T-helper 17 cell (primary cell): ENCODE measurements around the gene PTBP3. TPM values are rescaled to one million over a fixed set of nuclear protein-coding genes. Genes with fewer than 3 reads are reported as not detected.
"Not testable (repeated sequence)": the region's sequence is repeated elsewhere in the genome, so short reads cannot be mapped to it uniquely, and the experiment has no call there.

Experiments used
- ATAC-seq: fragments of 150-1000 bp; cut with Tn5 transposase; 2 replicates; pipeline ENCODE4 v1.10.0; 2021; ENCODE audit warnings: mild to moderate bottlenecking, moderate library complexity
- DNase-seq, 3 donors: peaks; one replicate each; pipeline versions ENCODE4 v3.0.0 to v3.0.0-alpha.2; 2020 to 2021
- H3K9me3 ChIP-seq: one replicate; pipeline ENCODE4 v1.7.0; 2013; ENCODE audit warnings: low read length, mild to moderate bottlenecking; ENCODE audit not compliant: control insufficient read depth, poor library complexity, severe bottlenecking
- H3K27ac Mint-ChIP-seq: one replicate; pipeline ENCODE4 v1.8.0; 2022; ENCODE audit warnings: mild to moderate bottlenecking, moderate library complexity, mixed read lengths
- H3K27me3 Mint-ChIP-seq: one replicate; pipeline ENCODE4 v1.8.0; 2022; ENCODE audit warnings: mixed read lengths
- H3K36me3 Mint-ChIP-seq: one replicate; pipeline ENCODE4 v1.8.0; 2022; ENCODE audit warnings: low read depth, mixed read lengths
- H3K4me1 Mint-ChIP-seq: one replicate; pipeline ENCODE4 v1.8.0; 2022; ENCODE audit warnings: mild to moderate bottlenecking, mixed read lengths
- H3K4me3 Mint-ChIP-seq: one replicate; pipeline ENCODE4 v1.8.0; 2022; ENCODE audit warnings: mild to moderate bottlenecking, moderate library complexity, mixed read lengths
- total RNA-seq, 4 donors: library from RNA in 2 of 4; stranded (reverse) in 2 of 4; gene quantifications; one replicate each; pipeline ENCODE4 v1.2.3 and lab custom pipeline; 2022 to 2026

PTBP3 gene
- total RNA-seq, 2 donors from 2014 or later: 132 to 140 TPM

DNA sequence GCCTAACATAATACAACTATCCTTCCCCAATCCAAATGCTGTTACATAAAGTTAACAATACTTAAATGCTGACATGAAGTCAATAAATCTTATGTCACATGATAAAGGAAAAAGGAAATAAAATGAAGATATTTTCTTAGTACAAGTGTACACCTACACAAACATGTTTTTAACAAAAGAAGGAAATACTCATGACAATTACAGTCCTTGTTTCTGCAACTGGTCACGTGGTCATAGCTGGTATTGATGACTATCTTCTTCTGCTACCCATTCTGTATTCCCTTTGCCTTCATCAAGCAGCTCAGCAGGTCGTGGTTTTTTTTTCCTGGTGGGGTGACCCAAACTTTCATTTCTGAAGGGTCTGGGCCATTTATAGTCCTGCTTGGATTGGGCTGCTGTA lies 40.2 kb upstream of the PTBP3 start:
- not testable (repeated sequence) for H3K27me3 Mint-ChIP-seq, DNase-seq, H3K36me3 Mint-ChIP-seq, H3K9me3 ChIP-seq, ATAC-seq, H3K4me3 Mint-ChIP-seq, H3K27ac Mint-ChIP-seq
- peaks cover 25% of the 10 kb centered on the region for H3K4me1 Mint-ChIP-seq

DNA sequence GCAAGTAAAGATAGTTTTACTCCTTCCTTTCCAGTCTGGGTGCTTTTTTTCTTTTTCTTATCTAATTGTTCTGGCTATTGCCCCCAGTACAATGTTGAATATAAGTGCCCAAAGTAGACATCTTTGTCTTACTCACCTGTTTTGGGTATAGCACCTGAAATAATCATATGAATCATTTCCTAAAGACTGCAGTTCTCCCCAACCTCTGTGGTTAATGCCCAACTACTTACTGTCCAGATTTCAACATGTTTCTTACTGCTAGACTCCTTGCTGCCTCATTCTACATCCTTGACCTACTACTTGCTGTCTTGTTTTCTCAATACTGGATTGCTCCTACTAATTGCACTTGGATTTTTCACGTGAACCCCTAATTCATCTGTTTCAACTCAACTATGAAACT lies 37.6 kb upstream of the PTBP3 start:
- H3K27me3 Mint-ChIP-seq: no peaks in the 10 kb centered on the region

GRCh38 chr9:112369817-112370216 lies 36.4 kb upstream of the PTBP3 start:
- Mint-ChIP-seq H3K36me3 (peaks cover 3% of the 10 kb centered on the region), H3K4me3 (no peak overlapping the region), H3K4me1 (peaks cover 3% of the 10 kb centered on the region), H3K27ac (no peak overlapping the region), H3K27me3 (no peaks in the 10 kb centered on the region)
- DNase-seq (no peak), ATAC-seq (no peak)
- H3K9me3 ChIP-seq: no peaks in the 10 kb centered on the region

More for the DNA sequence above, 37.6 kb upstream of the PTBP3 start:
- Mint-ChIP-seq H3K36me3 (no peaks in the 10 kb centered on the region), H3K27ac (no peak overlapping the region), H3K4me3 (no peak overlapping the region), H3K4me1 (peaks cover 6% of the 10 kb centered on the region)
- ATAC-seq (no peak), DNase-seq (no peak)
- no peaks in the 10 kb centered on the region for H3K9me3 ChIP-seq

GRCh38 chr9:112367465-112367864 lies 34.0 kb upstream of the PTBP3 start:
- no peak overlapping the region for H3K27ac Mint-ChIP-seq
- H3K4me3 Mint-ChIP-seq: no peak overlapping the region
- no peak for ATAC-seq

GRCh38 chr9:112366591-112366990 lies 33.2 kb upstream of the PTBP3 start:
- Mint-ChIP-seq H3K36me3 (peaks cover 3% of the 10 kb centered on the region), H3K27me3 (no peaks in the 10 kb centered on the region), H3K4me3 (no peak overlapping the region), H3K27ac (no peak overlapping the region), H3K4me1 (no peaks in the 10 kb centered on the region)
- DNase-seq: no peak
- H3K9me3 ChIP-seq: no peaks in the 10 kb centered on the region
- ATAC-seq: no peak

More at GRCh38 chr9:112367465-112367864, 34.0 kb upstream of the PTBP3 start:
- DNase-seq: no peak
- peaks cover 3% of the 10 kb centered on the region for H3K36me3 Mint-ChIP-seq
- H3K9me3 ChIP-seq: no peaks in the 10 kb centered on the region
- no peaks in the 10 kb centered on the region for H3K27me3 Mint-ChIP-seq
- no peaks in the 10 kb centered on the region for H3K4me1 Mint-ChIP-seq

DNA sequence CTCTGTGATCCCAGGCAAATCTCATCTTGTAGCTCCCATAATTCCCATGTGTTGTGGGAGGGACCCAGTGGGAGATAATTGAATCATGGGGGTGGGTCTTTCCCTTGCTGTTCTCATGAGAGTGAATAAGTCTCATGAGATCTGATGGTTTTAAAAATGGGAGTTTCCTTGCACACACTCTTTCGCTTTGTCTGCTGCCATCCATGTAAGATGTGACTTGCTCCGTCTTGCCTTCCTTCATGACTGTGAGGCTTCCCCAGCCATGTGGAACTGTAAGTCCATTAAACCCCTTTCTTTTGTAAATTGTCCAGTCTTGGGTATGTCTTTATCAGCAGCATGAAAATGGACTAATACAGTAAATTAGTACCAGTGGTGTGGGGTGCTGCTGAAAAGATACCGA lies 31.8 kb upstream of the PTBP3 start:
- not testable (repeated sequence) for H3K27ac Mint-ChIP-seq, H3K9me3 ChIP-seq, H3K4me1 Mint-ChIP-seq, H3K4me3 Mint-ChIP-seq, H3K27me3 Mint-ChIP-seq, DNase-seq, ATAC-seq, H3K36me3 Mint-ChIP-seq

DNA sequence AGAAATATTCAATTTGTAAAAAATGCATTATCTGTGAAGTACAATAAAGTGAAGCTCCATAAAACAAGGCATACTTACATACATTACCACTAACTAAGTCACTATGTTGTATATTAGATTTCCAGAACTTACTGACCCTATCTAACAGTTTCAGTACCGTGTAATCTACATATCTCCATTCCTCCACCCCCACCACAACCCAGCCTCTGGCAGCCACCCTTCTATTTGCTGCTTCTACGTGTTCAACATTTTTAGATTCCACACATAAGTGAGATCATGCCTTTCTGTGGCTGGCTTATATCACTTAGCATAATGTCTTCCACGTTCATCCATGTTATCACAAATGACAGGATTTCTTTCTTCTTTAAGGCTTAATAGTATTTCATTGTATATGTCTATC lies 31.3 kb upstream of the PTBP3 start:
- Mint-ChIP-seq H3K4me3 (no peak overlapping the region), H3K36me3 (peaks cover 3% of the 10 kb centered on the region), H3K27ac (no peak overlapping the region), H3K27me3 (no peaks in the 10 kb centered on the region), H3K4me1 (no peaks in the 10 kb centered on the region)
- no peak for DNase-seq
- H3K9me3 ChIP-seq: no peaks in the 10 kb centered on the region
- no peak for ATAC-seq

DNA sequence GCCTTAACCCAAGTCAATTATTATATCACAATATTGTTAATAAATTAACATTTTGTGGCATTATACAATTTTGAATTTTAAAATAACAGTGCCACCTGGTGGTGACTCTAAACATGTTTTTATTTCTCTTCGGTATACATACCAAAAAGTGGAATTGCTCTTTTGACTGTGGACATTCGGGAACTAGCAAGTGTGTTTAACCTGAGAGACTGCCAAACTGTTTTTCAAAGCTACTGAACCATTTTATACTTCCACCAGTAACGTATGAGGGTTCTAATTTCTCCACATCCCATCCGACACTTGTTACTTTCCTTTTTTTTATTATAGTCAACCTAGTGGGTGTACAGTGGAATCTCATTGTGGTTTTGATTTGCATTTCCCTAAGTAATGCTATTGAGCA lies 28.2 kb upstream of the PTBP3 start:
- DNase-seq (no peak), ATAC-seq (no peak)
- H3K27me3 Mint-ChIP-seq: no peaks in the 10 kb centered on the region
- H3K4me3 Mint-ChIP-seq: no peak overlapping the region
- no peaks in the 10 kb centered on the region for H3K9me3 ChIP-seq
- peaks cover 3% of the 10 kb centered on the region for H3K36me3 Mint-ChIP-seq
- no peaks in the 10 kb centered on the region for H3K4me1 Mint-ChIP-seq
- H3K27ac Mint-ChIP-seq: no peak overlapping the region

DNA sequence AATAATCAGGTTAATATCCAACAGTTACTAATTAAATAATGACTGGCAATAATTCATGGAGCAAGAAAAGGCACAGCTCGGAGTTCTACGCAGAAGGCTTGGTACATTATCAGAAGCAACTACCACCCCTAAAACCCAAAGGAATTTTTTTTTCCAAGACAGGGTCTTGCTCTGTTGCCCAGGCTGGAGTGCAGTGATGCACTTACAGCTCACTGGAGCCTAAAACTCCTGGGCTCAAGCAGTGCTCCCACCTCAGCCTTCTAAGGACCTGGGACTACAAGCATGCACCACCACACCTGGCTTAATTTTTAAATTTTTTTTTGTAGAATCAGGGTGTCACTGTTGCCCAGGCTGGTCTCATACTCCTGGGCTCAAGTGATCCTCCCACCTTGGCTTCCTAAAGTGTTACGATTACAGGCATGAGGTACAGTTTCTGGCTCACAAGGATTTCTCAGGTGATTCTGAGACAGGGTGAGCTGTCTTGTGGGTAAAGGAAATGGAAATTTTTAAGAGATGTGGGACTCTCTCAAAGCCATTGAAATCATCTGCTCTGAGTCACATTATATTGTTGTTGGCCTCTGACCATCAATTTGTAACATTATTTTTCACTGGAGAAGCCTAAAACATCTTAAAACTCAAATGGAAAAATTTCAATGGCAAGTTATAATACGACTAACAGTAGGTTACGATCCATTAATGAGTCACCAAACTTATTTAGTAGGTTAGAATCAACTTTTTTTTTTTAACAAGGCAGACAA lies 26.8 kb upstream of the PTBP3 start:
- no peaks in the 10 kb centered on the region for H3K9me3 ChIP-seq
- Mint-ChIP-seq H3K36me3 (no peaks in the 10 kb centered on the region), H3K4me3 (no peak overlapping the region), H3K27me3 (peaks cover 5% of the 10 kb centered on the region), H3K27ac (no peak overlapping the region), H3K4me1 (peaks cover under 1% of the 10 kb centered on the region)
- DNase-seq: no peak
- ATAC-seq: no peak

DNA sequence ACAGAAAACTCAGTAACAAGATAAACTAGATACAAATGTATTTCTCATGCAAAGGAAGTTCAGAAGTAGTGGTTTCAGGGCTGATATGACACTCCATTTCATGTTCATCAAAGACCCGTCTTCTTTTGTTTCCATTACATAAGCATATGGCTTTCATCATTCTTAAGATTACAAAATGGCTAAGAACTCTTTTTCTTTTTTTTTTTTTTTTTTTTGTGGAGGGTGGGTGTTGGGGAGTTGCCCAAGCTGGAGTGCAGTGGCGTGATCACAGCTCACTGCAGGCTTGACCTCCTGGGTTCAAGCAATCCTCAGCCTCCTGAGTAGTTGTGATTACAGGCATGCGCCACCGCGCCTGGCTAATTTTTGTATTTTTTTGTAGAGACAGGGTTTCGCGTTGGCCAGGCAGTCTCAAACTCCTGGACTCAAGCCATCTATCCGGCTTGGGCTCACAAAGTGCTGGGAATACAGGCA lies 22.0 kb upstream of the PTBP3 start:
- H3K27ac Mint-ChIP-seq: peak overlapping the region; percentile 21
- no peaks in the 10 kb centered on the region for H3K9me3 ChIP-seq
- no peaks in the 10 kb centered on the region for H3K36me3 Mint-ChIP-seq
- DNase-seq (no peak), ATAC-seq (no peak)
- H3K4me3 Mint-ChIP-seq: no peak overlapping the region
- H3K27me3 Mint-ChIP-seq: peaks cover 5% of the 10 kb centered on the region
- H3K4me1 Mint-ChIP-seq: peaks cover 4% of the 10 kb centered on the region

GRCh38 chr9:112354081-112354743 lies 20.8 kb upstream of the PTBP3 start:
- no peaks in the 10 kb centered on the region for H3K9me3 ChIP-seq
- Mint-ChIP-seq H3K4me3 (no peak overlapping the region), H3K27me3 (peaks cover 5% of the 10 kb centered on the region), H3K36me3 (no peaks in the 10 kb centered on the region), H3K4me1 (peaks cover 4% of the 10 kb centered on the region), H3K27ac (no peak overlapping the region)
- ATAC-seq (no peak), DNase-seq (no peak)

GRCh38 chr9:112352209-112352608 lies 18.8 kb upstream of the PTBP3 start:
- H3K27ac Mint-ChIP-seq: no peak overlapping the region
- ATAC-seq (no peak), DNase-seq (no peak)
- H3K27me3 Mint-ChIP-seq: peaks cover 13% of the 10 kb centered on the region
- H3K4me1 Mint-ChIP-seq: peaks cover 12% of the 10 kb centered on the region
- H3K9me3 ChIP-seq: no peaks in the 10 kb centered on the region
- H3K4me3 Mint-ChIP-seq: no peak overlapping the region
- H3K36me3 Mint-ChIP-seq: no peaks in the 10 kb centered on the region

GRCh38 chr9:112351184-112351583 lies 17.8 kb upstream of the PTBP3 start:
- Mint-ChIP-seq H3K27me3 (peaks cover 12% of the 10 kb centered on the region), H3K4me3 (no peak overlapping the region)

GRCh38 chr9:112349008-112349333 lies 15.6 kb upstream of the PTBP3 start:
- ATAC-seq (no peak), DNase-seq (no peak)
- H3K4me3 Mint-ChIP-seq: peak overlapping the region; percentile 87

More at GRCh38 chr9:112351184-112351583, 17.8 kb upstream of the PTBP3 start:
- Mint-ChIP-seq H3K36me3 (no peaks in the 10 kb centered on the region), H3K27ac (no peak overlapping the region), H3K4me1 (peaks cover 12% of the 10 kb centered on the region)
- ATAC-seq: no peak
- no peaks in the 10 kb centered on the region for H3K9me3 ChIP-seq
- no peak for DNase-seq

More at GRCh38 chr9:112349008-112349333, 15.6 kb upstream of the PTBP3 start:
- Mint-ChIP-seq H3K27ac (peak overlapping the region; percentile 72), H3K4me1 (peaks cover 8% of the 10 kb centered on the region), H3K36me3 (no peaks in the 10 kb centered on the region), H3K27me3 (peaks cover 7% of the 10 kb centered on the region)
- no peaks in the 10 kb centered on the region for H3K9me3 ChIP-seq
